GM21526 (cell line): ENCODE data around the gene KCNJ18.
"Not testable (repeated sequence)": the region's sequence is repeated elsewhere in the genome, so short reads cannot be mapped to it uniquely, and the experiment has no call there.

Experiments
- ATAC-seq: cut with Tn5 transposase; IDR thresholded peaks from one replicate; pipeline ENCODE4 v1.9.1; 2021; ENCODE audit warnings: moderate library complexity; ENCODE audit not compliant: unreplicated experiment, low FRiP score

KCNJ18 gene

GRCh38 chr17:21702029-21702428, 9.7 kb downstream of the KCNJ18 start:
- not testable (repeated sequence) for ATAC-seq

DNA sequence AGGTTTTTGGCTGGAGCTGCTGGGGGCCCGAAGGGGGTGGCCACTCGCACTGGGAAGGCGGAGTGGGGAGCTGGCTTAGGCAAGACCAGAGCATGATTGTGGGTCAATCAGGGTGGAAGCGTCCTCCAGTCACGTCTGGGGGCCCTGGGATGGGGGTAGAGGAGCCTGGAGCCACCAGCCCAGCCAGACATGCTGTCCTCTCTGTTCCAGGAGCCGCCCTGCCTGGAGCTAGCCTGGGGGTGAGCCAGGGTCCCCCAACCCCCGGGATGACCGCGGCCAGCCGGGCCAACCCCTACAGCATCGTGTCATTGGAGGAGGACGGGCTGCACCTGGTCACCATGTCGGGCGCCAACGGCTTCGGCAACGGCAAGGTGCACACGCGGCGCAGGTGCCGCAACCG, 10.2 kb downstream of the KCNJ18 start:
- not testable (repeated sequence) for ATAC-seq

- not testable (repeated sequence) for ATAC-seq
Observed at GRCh38 chr17:21702940-21703640, 10.8 kb downstream of the KCNJ18 start.

- ATAC-seq = not testable (repeated sequence)
Observed at GRCh38 chr17:21703891-21704872, 11.9 kb downstream of the KCNJ18 start.

DNA sequence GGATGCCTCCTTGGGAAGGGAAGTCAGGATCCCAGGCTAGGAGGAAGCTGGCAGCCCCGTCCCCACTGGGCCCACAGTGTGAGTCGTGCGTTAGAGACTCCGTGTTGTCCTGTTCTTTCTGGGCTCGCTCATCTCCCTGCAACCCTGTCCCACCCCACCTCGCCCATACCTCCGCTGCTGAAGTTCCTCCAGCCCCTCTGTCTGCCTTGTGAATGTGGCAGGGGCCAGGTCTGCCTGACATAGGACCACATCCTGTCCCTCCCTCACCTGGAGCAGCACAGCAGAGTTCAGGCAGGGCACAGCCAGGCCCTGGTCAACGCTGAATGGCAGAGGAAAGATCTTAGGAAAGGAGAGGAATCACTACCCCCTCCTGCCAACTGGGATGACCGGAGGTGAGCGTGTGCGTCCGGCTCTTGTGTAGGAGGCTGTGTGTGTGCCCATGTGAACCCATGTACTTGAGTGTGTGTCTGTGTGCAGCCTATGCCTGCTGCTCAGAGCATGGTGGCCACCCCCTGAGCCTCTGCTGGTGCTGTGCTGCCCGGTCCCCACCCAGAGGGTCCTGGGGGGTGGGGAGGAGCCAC, 12.8 kb downstream of the KCNJ18 start:
- no peak for ATAC-seq

GRCh38 chr17:21705746-21706145, 13.4 kb downstream of the KCNJ18 start:
- ATAC-seq = not testable (repeated sequence)

GRCh38 chr17:21706546-21706945, 14.2 kb downstream of the KCNJ18 start:
- ATAC-seq = not testable (repeated sequence)

- not testable (repeated sequence) for ATAC-seq
Observed at GRCh38 chr17:21707131-21707530, 14.8 kb downstream of the KCNJ18 start.

DNA sequence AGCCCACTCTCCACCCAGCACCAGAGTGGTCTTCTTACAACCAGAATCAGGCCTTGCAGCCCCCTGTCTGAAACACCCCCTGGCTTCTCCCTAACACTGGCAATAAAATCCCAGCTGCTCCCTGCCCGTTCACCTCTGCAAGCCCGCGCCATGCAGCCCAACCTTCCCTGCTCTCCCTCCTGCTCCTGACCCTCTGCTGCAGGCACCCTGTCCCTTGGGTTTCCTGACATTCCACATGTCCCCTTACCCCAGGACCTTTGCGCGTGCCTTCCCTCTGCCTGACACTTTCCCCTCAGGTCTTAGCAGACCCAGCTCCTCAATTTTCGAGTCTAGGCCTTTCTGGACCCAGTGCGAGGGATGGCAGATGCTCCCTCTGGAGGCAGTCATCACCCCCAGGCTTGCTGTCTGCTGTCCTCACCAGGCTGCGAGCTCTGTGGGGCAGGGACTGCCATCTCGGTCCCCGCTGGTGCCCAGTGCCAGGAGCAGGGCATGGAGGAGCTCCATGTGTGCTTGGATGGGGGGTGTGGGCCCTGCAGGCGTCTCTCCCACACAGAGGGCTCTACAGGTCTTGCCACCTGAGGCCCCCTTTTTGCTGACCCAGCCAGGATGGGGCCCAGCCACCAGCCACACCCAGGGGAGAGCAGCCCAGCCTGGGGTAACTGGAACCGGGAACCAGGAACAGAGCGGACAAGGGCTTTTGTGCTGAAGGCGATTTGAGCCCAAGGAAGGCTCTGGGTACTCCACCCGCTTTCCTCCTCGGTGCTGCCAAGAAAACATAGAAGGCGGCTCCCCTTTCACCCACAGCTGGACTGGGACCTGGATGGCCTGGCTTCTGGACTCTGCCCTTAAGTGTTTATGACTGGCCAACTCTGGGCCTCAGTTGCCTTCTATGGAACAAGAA, 15.6 kb downstream of the KCNJ18 start:
- ATAC-seq = not testable (repeated sequence)

DNA sequence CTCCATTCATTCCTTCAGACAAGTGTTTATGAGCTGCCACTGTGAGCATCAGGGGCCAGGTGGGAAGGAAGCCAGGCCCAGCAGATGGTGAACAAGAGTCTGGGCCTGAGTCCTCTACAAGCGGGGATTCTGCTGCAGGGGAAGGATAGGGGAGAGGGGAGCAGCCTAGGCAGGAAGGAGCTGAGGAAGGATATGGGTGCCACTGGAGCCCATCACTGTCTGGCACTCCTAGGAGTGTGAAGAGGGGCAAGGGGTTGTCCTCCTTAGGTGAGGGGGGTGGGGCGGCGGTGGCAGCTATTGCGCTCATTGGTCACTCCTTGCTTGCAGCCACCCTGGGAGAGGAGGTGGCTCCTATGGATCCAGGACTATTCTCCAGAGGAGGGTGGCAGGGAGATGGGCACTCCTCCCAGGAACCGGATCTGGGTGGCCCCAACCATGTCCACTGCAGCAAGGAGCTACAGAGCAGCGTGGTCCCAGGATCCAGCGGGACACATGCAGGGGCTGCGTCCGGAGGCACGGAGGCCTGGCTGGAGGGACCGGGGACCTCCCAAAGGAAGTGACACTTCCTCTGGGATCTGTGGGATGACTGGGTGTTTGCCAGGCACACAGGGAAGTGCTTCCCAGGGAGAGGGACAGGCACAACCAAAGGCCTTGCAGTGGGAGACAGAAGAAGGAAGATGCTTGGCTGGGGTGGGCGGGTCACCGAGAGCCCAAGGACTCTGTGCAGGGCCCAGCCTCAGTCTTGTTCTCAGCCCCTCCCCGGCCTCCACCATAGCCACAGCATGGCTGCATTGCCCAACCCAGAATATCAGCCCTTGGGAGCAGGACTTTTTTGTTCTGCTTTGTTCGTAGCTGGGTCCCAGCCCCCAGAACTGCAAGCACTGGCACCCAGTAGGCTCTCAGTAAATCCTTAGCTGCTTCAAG, 16.6 kb downstream of the KCNJ18 start:
- not testable (repeated sequence) for ATAC-seq

DNA sequence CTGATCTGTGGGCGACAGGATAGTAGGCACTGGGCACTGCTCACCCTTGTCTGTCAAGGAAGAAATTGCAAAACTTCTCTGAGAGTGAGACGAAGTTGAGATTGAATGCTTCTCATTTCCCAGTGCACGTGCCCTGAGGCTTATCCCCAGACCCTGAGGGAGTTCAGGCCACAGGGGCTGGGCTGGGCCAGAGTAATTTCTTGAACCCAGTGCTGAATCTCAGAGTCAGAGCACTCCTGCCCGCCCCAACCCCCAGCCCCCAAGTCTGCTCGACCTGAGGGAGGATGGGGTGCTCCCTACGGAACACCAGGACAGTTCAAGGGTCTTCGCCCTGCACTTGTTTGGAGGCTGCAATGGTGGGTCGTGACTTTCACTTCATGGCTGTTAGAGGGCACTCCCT, 17.7 kb downstream of the KCNJ18 start:
- not testable (repeated sequence) for ATAC-seq

- ATAC-seq = not testable (repeated sequence)
Observed at GRCh38 chr17:21710486-21710885, 18.2 kb downstream of the KCNJ18 start.

DNA sequence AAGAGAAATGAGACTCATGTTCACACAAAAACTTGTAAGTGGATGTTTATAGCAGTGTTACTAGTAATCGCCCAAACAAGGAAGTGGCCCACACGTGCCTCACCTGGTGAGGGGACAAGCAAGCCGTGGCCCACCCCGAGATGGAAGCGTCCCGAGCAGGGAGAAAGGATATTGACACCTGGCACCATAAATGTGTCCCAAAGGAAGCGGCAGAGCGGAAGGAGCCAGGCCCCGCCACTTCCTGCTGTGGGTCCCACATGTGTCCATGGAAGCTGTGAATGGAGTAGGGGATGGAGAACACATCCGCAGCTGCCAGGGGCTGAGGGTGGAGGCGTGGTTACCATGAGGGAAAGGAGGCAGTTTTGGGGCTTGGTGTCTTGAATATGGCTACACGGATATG, 18.9 kb downstream of the KCNJ18 start:
- no peak for ATAC-seq

DNA sequence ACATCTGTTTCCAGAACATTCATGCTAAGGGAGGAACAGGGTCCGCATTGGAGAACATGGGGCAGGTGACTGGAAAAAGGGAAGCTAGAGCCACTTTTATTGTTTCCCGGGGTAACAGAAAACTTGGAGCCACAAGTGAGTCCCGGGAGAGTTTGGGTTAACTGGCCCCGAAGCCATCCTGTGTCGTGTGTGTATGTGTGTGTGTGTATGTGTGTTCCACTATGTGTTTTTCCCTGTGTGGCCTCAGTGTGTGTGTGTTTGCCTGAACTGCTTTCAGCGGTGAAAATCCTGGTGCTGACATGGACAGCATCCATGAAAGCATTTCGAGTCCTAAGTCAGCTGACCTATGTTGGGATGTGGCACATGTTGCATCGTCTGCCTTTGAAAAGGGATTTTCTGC, 20.7 kb downstream of the KCNJ18 start:
- not testable (repeated sequence) for ATAC-seq

- not testable (repeated sequence) for ATAC-seq
Observed at GRCh38 chr17:21713631-21714030, 21.3 kb downstream of the KCNJ18 start.

GRCh38 chr17:21714676-21715075, 22.4 kb downstream of the KCNJ18 start:
- not testable (repeated sequence) for ATAC-seq

GRCh38 chr17:21715877-21716276, 23.6 kb downstream of the KCNJ18 start:
- ATAC-seq = not testable (repeated sequence)

- ATAC-seq = not testable (repeated sequence)
Observed at GRCh38 chr17:21718971-21719370, 26.6 kb downstream of the KCNJ18 start.
